Calu3 (cell line): Measurements from ENCODE around the gene WDR81. TPM values are rescaled to one million over a fixed set of nuclear protein-coding genes. Genes with fewer than 3 reads are reported as not detected.
A peak's percentile ranks its signal among the peaks of the same experiment; 100 is the strongest.

Experiments
- BruUV-seq: library from RNA; stranded (reverse); fragments of 400-500 nt; replicated peaks from 2 replicates; lab custom pipeline; 2021; lab: Mats Ljungman, UMichigan
- CTCF ChIA-PET: fragments of 300-600 bp; sonication (Branson Sonifier 250); formaldehyde crosslinking; loops from one replicate; lab custom pipeline; 2022; ENCODE audit warnings: antibody characterized with exemption; lab: Charles Lee
- DNase-seq: peaks from one replicate; pipeline ENCODE4 v3.0.0; 2022
- H3K27ac Mint-ChIP-seq: one replicate; pipeline ENCODE4 v1.8.0; 2022; ENCODE audit warnings: mixed read lengths; ENCODE audit not compliant: unreplicated experiment
- H3K27me3 Mint-ChIP-seq: one replicate; pipeline ENCODE4 v1.8.0; 2022; ENCODE audit warnings: mixed read lengths; ENCODE audit not compliant: unreplicated experiment
- H3K36me3 Mint-ChIP-seq: one replicate; pipeline ENCODE4 v1.8.0; 2022; ENCODE audit warnings: mild to moderate bottlenecking, moderate library complexity, mixed read lengths; ENCODE audit not compliant: insufficient read depth, unreplicated experiment
- H3K4me1 Mint-ChIP-seq: one replicate; pipeline ENCODE4 v1.8.0; 2022; ENCODE audit warnings: mild to moderate bottlenecking, low read depth, mixed read lengths; ENCODE audit not compliant: unreplicated experiment
- H3K4me3 Mint-ChIP-seq: one replicate; pipeline ENCODE4 v1.8.0; 2022; ENCODE audit warnings: mild to moderate bottlenecking, low read depth, moderate library complexity, mixed read lengths; ENCODE audit not compliant: unreplicated experiment
- H3K9me3 Mint-ChIP-seq: one replicate; pipeline ENCODE4 v1.8.0; 2022; ENCODE audit warnings: low read depth, mixed read lengths; ENCODE audit not compliant: unreplicated experiment
- CTCF ChIP-seq: fragments of 200-600 bp; IDR thresholded peaks from one replicate; pipeline ENCODE4 v1.8.0; 2022; ENCODE audit warnings: antibody characterized with exemption; ENCODE audit not compliant: unreplicated experiment
- intact Hi-C: fragments of 100-400 bp; cut with micrococcal nuclease; formaldehyde crosslinking; loops from one replicate; pipeline ENCODE4 v1.10.0; 2022; ENCODE audit not compliant: unreplicated experiment
- total RNA-seq: library from RNA; stranded (reverse); gene quantifications from 2 replicates; pipeline ENCODE4 v1.2.3, GENCODE V29; 2022

The WDR81 gene
- total RNA-seq, 1 experiment from 2014 or later: 11.2 TPM

- Mint-ChIP-seq H3K27ac (no peak overlapping the region), H3K4me3 (peak overlapping the region; percentile 55), H3K4me1 (no peaks in the 10 kb centered on the region), H3K9me3 (no peaks in the 10 kb centered on the region), H3K27me3 (no peaks in the 10 kb centered on the region), H3K36me3 (peaks cover 19% of the 10 kb centered on the region)
- intact Hi-C loops: no loop called here
- CTCF ChIA-PET: interaction anchor here (0.6 kb wide), 1 partner anchor 21 kb away, joined by 4 read pairs; no protein-coding TSS in a partner anchor
- no peak for DNase-seq
- TSS peak; percentile 42 for BruUV-seq
- no peak for TF ChIP-seq CTCF
Observed at GRCh38 chr17:1725642-1726511, 1.4 kb downstream of the WDR81 start.

DNA sequence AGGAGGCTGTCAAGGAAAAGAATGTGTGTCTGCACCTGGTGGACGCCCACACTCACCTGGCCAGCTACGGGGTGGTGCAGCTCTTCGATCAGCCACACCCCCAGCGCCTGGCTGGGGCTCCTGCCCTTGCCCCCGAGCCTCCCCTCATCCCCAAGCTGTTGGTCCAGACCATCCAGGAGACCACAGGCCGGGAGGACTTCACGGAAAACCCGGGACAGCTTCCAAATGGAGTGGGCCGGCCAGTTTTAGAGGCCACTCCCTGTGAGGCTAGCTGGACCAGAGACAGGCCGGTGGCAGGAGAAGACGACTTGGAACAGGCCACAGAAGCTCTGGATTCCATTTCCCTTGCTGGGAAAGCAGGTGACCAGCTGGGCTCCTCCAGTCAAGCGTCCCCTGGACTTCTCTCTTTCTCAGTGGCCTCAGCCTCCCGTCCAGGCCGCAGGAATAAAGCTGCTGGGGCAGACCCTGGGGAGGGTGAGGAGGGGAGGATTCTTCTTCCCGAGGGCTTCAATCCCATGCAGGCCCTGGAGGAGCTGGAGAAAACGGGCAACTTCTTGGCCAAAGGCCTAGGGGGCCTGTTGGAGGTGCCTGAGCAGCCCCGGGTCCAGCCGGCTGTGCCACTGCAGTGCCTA lies 2.2 kb downstream of the WDR81 start:
- no peak for TF ChIP-seq CTCF
- BruUV-seq: no TSS peak
- Mint-ChIP-seq H3K36me3 (peaks cover 19% of the 10 kb centered on the region), H3K27me3 (no peaks in the 10 kb centered on the region), H3K4me1 (no peaks in the 10 kb centered on the region), H3K4me3 (no peak overlapping the region), H3K9me3 (no peaks in the 10 kb centered on the region), H3K27ac (no peak overlapping the region)
- DNase-seq: no peak
- CTCF ChIA-PET: no interaction called here
- intact Hi-C loops: no loop called here

DNA sequence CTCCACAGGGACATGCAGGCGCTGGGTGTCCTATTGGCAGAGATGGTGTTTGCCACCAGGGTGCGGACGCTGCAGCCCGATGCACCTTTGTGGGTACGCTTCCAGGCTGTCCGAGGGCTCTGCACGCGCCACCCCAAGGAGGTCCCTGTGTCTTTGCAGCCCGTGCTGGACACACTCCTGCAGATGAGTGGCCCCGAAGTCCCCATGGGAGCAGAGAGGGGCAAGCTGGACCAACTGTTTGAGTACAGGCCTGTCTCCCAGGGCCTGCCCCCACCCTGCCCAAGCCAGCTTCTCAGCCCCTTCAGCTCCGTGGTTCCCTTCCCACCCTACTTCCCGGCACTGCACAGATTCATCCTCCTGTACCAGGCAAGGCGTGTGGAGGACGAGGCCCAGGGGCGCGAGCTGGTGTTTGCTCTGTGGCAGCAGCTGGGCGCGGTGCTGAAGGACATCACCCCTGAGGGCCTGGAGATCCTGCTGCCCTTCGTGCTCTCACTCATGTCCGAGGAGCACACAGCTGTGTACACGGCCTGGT lies 2.8 kb downstream of the WDR81 start:
- no peaks in the 10 kb centered on the region for H3K9me3 Mint-ChIP-seq
- H3K36me3 Mint-ChIP-seq: peaks cover 19% of the 10 kb centered on the region
- H3K4me1 Mint-ChIP-seq: no peaks in the 10 kb centered on the region
- CTCF ChIA-PET: no interaction called here
- TF ChIP-seq CTCF: no peak
- DNase-seq: no peak
- no TSS peak for BruUV-seq
- no peaks in the 10 kb centered on the region for H3K27me3 Mint-ChIP-seq
- no peak overlapping the region for H3K4me3 Mint-ChIP-seq
- intact Hi-C loops: no loop called here
- H3K27ac Mint-ChIP-seq: no peak overlapping the region

GRCh38 chr17:1727876-1728630 lies 3.5 kb downstream of the WDR81 start:
- no peak for TF ChIP-seq CTCF
- no TSS peak for BruUV-seq
- no peaks in the 10 kb centered on the region for H3K4me1 Mint-ChIP-seq
- no peak overlapping the region for H3K27ac Mint-ChIP-seq
- no peak overlapping the region for H3K4me3 Mint-ChIP-seq
- H3K9me3 Mint-ChIP-seq: no peaks in the 10 kb centered on the region
- DNase-seq: no peak
- H3K36me3 Mint-ChIP-seq: peaks cover 14% of the 10 kb centered on the region
- CTCF ChIA-PET: no interaction called here
- H3K27me3 Mint-ChIP-seq: no peaks in the 10 kb centered on the region
- intact Hi-C loops: no loop called here
